Measurements from ENCODE around the gene DOK3. TPM values are rescaled to one million over a fixed set of nuclear protein-coding genes. Genes with fewer than 3 reads are reported as not detected.

DOK3 gene
- total RNA-seq, 1 donor from 2014 or later = 16.3 TPM

DNA sequence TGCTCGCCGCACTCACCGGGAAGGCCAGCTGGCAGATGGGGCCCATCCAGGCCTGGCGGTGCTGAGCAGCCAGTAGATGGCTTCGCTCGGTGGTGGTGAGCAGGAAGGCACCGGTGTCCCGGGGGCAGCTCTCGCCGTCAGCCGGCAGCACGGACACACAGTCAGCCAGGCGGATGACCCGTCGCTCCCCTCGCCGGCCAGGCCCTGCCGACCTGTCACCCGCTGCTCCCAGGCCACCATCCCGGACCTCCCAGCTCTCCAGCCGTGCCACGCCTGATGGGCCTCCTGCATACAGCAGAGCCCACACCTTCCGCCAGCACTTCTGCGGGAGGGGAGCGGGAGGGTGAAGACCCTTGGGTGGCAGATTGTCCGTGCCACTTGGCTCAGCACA, 1.4 kb downstream of the DOK3 start:
- H3K4me3 ChIP-seq (ENCODE audit: insufficient read depth, low read depth, low read length) = no peak overlapping the region
- H2AFZ ChIP-seq (ENCODE audit: low read depth, low read length) = no peak overlapping the region
- Mint-ChIP-seq H3K4me3 (ENCODE audit: unreplicated experiment) (no peak overlapping the region), H3K27ac (ENCODE audit: unreplicated experiment) (no peak overlapping the region), H3K9me3 (ENCODE audit: unreplicated experiment) (no peaks in the 10 kb centered on the region), H3K36me3 (ENCODE audit: low read depth, unreplicated experiment) (peaks cover 26% of the 10 kb centered on the region), H3K4me1 (ENCODE audit: low read depth, unreplicated experiment) (peaks cover 4% of the 10 kb centered on the region), H3K27me3 (ENCODE audit: low read depth, unreplicated experiment) (no peaks in the 10 kb centered on the region)
- peaks cover 22% of the 10 kb centered on the region for H4K20me1 ChIP-seq (ENCODE audit: insufficient read depth, low read length)
- TF ChIP-seq, protein P1, sequence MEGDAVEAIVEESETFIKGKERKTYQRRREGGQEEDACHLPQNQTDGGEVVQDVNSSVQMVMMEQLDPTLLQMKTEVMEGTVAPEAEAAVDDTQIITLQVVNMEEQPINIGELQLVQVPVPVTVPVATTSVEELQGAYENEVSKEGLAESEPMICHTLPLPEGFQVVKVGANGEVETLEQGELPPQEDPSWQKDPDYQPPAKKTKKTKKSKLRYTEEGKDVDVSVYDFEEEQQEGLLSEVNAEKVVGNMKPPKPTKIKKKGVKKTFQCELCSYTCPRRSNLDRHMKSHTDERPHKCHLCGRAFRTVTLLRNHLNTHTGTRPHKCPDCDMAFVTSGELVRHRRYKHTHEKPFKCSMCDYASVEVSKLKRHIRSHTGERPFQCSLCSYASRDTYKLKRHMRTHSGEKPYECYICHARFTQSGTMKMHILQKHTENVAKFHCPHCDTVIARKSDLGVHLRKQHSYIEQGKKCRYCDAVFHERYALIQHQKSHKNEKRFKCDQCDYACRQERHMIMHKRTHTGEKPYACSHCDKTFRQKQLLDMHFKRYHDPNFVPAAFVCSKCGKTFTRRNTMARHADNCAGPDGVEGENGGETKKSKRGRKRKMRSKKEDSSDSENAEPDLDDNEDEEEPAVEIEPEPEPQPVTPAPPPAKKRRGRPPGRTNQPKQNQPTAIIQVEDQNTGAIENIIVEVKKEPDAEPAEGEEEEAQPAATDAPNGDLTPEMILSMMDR (IDR thresholded peaks at IDR 0.05; ENCODE audit: insufficient read depth, low read depth, low read length) = no peak
- TF ChIP-seq EZH2 (IDR thresholded peaks at IDR 0.05; ENCODE audit: insufficient read depth, low read length) = no peak
- H3K27me3 ChIP-seq (ENCODE audit: insufficient read depth, low read length) = no peaks in the 10 kb centered on the region
- FAIRE-seq (no peak), DNase-seq (ENCODE audit: low read depth) (no peak)
- no peaks in the 10 kb centered on the region for H3K9me3 ChIP-seq (ENCODE audit: insufficient read depth, low read depth, low read length)
- no peak overlapping the region for H3K27ac ChIP-seq (ENCODE audit: low read depth, low read length)
- H3K79me2 ChIP-seq (ENCODE audit: insufficient read depth, low read length) = no peaks in the 10 kb centered on the region
- H3K9ac ChIP-seq (ENCODE audit: low read length) = no peak overlapping the region
- no peaks in the 10 kb centered on the region for H3K4me1 ChIP-seq (ENCODE audit: insufficient read depth, low read length)
- no peak overlapping the region for H3K4me2 ChIP-seq (ENCODE audit: low read length)
- H3K36me3 ChIP-seq (ENCODE audit: insufficient read depth, low read length) = peaks cover 7% of the 10 kb centered on the region

DNA sequence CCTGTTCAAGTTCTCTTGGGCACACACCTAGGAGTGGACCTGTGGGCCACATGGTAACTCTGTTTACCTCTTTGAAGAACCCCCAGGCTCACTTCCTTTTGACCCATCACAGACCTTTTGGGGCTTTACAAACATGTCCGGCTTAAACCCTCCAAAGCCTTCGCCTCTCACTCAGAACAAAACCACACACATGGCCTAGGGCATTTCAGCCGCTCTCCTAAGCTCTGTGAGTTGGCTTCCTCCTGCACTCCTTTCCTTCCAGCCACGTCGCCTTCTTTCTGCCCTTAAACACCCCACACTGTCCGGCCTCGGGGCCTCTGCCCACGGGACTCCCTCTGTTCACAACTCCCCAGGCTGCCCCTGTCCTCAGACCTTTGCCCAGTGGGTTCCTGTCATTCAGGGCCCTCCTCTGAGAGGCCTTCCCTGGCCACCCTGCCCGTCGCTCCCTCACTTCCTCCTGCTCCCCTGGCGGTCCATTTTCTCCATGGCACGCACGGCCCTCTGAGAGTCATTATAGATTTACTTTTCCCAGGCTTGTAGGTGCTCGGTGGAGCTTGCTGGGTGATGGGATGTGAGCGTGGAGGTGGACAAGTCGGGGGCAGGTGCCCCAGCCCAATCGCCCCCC, 1.9 kb downstream of the DOK3 start:
- Mint-ChIP-seq H3K9me3 (ENCODE audit: unreplicated experiment) (no peaks in the 10 kb centered on the region), H3K4me3 (ENCODE audit: unreplicated experiment) (no peak overlapping the region), H3K27me3 (ENCODE audit: low read depth, unreplicated experiment) (no peaks in the 10 kb centered on the region), H3K4me1 (ENCODE audit: low read depth, unreplicated experiment) (peaks cover 5% of the 10 kb centered on the region), H3K36me3 (ENCODE audit: low read depth, unreplicated experiment) (peaks cover 21% of the 10 kb centered on the region), H3K27ac (ENCODE audit: unreplicated experiment) (peak overlapping the region; percentile 78)
- Histone ChIP-seq H3K27me3 (ENCODE audit: insufficient read depth, low read length) (no peaks in the 10 kb centered on the region), H3K79me2 (ENCODE audit: insufficient read depth, low read length) (no peaks in the 10 kb centered on the region), H2AFZ (ENCODE audit: low read depth, low read length) (no peak overlapping the region), H3K4me1 (ENCODE audit: insufficient read depth, low read length) (no peaks in the 10 kb centered on the region), H3K9me3 (ENCODE audit: insufficient read depth, low read depth, low read length) (no peaks in the 10 kb centered on the region), H3K4me2 (ENCODE audit: low read length) (no peak overlapping the region), H3K9ac (ENCODE audit: low read length) (no peak overlapping the region), H3K27ac (ENCODE audit: low read depth, low read length) (no peak overlapping the region), H4K20me1 (ENCODE audit: insufficient read depth, low read length) (peaks cover 21% of the 10 kb centered on the region), H3K36me3 (ENCODE audit: insufficient read depth, low read length) (peaks cover 7% of the 10 kb centered on the region), H3K4me3 (ENCODE audit: insufficient read depth, low read depth, low read length) (no peak overlapping the region)
- no peak for TF ChIP-seq EZH2 (IDR thresholded peaks at IDR 0.05; ENCODE audit: insufficient read depth, low read length)
- TF ChIP-seq, protein P1 (IDR thresholded peaks at IDR 0.05; ENCODE audit: insufficient read depth, low read depth, low read length) = no peak
- no peak for FAIRE-seq
- DNase-seq (ENCODE audit: low read depth) = no peak

DNA sequence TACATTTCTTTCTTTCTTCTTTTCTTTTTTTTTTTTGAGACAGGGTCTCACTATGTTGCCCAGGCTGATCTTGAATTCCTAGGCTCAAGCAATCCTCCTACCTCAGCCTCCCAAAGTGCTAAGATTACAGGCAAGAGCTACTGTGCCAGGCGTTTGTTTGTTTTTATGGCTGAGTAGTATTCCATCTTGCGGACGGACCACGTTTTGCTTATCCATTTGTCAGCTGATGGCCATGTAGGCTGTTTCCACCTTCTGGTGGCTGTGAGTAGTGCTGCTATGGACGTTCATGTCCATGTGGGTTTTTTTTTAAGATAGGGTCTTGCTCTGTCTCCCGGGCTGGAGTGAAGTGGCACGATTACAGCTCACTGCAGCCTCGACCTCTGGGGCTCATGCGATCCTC, 2.5 kb downstream of the DOK3 start:
- H3K4me3 ChIP-seq (ENCODE audit: insufficient read depth, low read depth, low read length) = no peak overlapping the region
- Mint-ChIP-seq H3K4me1 (ENCODE audit: low read depth, unreplicated experiment) (peaks cover 10% of the 10 kb centered on the region), H3K27ac (ENCODE audit: unreplicated experiment) (no peak overlapping the region), H3K36me3 (ENCODE audit: low read depth, unreplicated experiment) (peaks cover 23% of the 10 kb centered on the region), H3K4me3 (ENCODE audit: unreplicated experiment) (no peak overlapping the region), H3K9me3 (ENCODE audit: unreplicated experiment) (no peaks in the 10 kb centered on the region), H3K27me3 (ENCODE audit: low read depth, unreplicated experiment) (no peaks in the 10 kb centered on the region)
- H3K79me2 ChIP-seq (ENCODE audit: insufficient read depth, low read length) = no peaks in the 10 kb centered on the region
- no peaks in the 10 kb centered on the region for H3K4me1 ChIP-seq (ENCODE audit: insufficient read depth, low read length)
- no peak for DNase-seq (ENCODE audit: low read depth)
- no peak overlapping the region for H2AFZ ChIP-seq (ENCODE audit: low read depth, low read length)
- H3K27me3 ChIP-seq (ENCODE audit: insufficient read depth, low read length) = no peaks in the 10 kb centered on the region
- H4K20me1 ChIP-seq (ENCODE audit: insufficient read depth, low read length) = peaks cover 19% of the 10 kb centered on the region
- no peak overlapping the region for H3K9ac ChIP-seq (ENCODE audit: low read length)
- H3K36me3 ChIP-seq (ENCODE audit: insufficient read depth, low read length) = peaks cover 7% of the 10 kb centered on the region
- no peak overlapping the region for H3K4me2 ChIP-seq (ENCODE audit: low read length)
- no peak overlapping the region for H3K27ac ChIP-seq (ENCODE audit: low read depth, low read length)
- no peaks in the 10 kb centered on the region for H3K9me3 ChIP-seq (ENCODE audit: insufficient read depth, low read depth, low read length)
- no peak for FAIRE-seq
- TF ChIP-seq EZH2 (IDR thresholded peaks at IDR 0.05; ENCODE audit: insufficient read depth, low read length) = no peak
- TF ChIP-seq, protein P1 (IDR thresholded peaks at IDR 0.05; ENCODE audit: insufficient read depth, low read depth, low read length) = peak; percentile 25
